GM12891 (cell line): ENCODE results near the gene ADAMTS8.

Source experiments
- DNase-seq: peaks from one replicate; pipeline ENCODE4 v3.0.0; 2011; ENCODE audit warnings: low spot score; ENCODE audit not compliant: insufficient read length
- FAIRE-seq: peaks from 2 replicates; lab custom pipeline; 2011; peaks lifted over from hg19 to GRCh38; lab: Jason Lieb, UNC
- PAX5 ChIP-seq: IDR thresholded peaks from 2 replicates; pipeline ENCODE4 v1.6.1; 2011; ENCODE audit warnings: low read length, moderate library complexity, mild to moderate bottlenecking; ENCODE audit not compliant: insufficient read depth, severe bottlenecking
- POLR2A ChIP-seq: IDR thresholded peaks from 2 replicates; pipeline ENCODE4 v1.6.1; 2011; ENCODE audit warnings: low read depth, low read length, control low read depth
- POLR2AphosphoS5 ChIP-seq: IDR thresholded peaks from 2 replicates; pipeline ENCODE4 v1.6.1; 2011; ENCODE audit warnings: low read depth, low read length, control low read depth
- POU2F2 ChIP-seq: IDR thresholded peaks from 2 replicates; pipeline ENCODE4 v1.6.1; 2011; ENCODE audit warnings: low read depth, mild to moderate bottlenecking, control low read depth, low read length, moderate library complexity
- SPI1 ChIP-seq: IDR thresholded peaks from 2 replicates; pipeline ENCODE4 v1.6.1; 2011; ENCODE audit warnings: low read depth, low read length, control low read depth
- TAF1 ChIP-seq: IDR thresholded peaks from 2 replicates; pipeline ENCODE4 v1.6.1; 2011; ENCODE audit warnings: low read depth, low read length, control low read depth

The ADAMTS8 gene

DNA sequence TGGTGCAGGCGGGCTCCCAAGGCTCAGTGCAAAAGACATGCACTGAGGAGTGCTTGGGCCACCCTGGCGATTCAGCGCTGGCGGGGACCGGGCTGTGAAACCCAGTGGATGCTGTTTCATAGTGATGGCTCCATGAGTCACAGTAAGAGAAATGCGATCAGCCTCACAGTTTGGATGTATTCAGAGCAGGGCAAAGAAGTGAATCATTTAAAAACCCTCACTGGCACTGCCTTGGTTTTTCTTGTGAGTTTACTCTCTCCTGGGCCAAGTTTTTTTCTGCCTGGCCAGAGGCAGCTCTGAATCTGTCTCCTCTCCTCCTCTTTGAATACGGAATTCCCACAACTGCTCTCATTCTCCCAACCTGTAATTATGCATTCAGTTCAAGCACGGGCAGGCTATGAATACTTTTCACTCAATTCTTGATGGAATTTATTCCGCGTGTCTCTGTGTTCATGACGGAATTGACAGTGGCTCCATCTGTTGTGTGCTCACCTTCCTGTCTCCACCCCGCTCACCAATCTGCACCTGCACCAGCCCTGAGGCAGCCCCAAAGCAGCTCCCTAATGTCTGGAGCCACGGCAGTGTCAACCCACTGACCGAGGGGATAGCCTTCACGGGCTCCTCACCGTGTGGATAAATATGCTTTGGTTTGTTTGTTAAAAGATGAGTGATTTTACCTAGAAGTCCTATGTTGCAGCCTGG lies 14.9 kb downstream of the ADAMTS8 start:
- no peak for TF ChIP-seq POU2F2
- TF ChIP-seq SPI1 = no peak
- no peak for TF ChIP-seq POLR2A
- TF ChIP-seq POLR2AphosphoS5 = no peak
- TF ChIP-seq TAF1 = no peak
- no peak for TF ChIP-seq PAX5
- FAIRE-seq (no peak), DNase-seq (no peak)

DNA sequence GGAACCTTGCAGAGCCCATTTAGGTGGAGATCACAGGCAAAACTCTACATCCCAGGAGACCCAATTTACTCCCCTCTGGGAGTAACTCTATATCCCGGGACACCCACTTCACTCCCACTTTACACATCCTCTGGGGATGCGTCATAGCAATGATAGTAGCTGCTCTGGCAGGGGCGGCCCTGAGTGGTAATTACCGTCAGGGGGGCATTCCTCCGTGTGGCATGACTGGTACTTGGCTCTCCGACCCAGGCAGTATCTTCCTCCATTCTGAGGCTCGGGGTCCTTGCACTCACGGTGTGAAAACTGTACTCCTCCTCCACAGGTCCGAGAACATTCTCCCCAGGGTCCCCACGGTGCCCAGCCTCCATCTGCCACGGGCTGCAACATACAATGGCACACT lies 17.2 kb downstream of the ADAMTS8 start:
- TF ChIP-seq SPI1 = no peak
- no peak for TF ChIP-seq POLR2AphosphoS5
- DNase-seq (no peak), FAIRE-seq (no peak)

DNA sequence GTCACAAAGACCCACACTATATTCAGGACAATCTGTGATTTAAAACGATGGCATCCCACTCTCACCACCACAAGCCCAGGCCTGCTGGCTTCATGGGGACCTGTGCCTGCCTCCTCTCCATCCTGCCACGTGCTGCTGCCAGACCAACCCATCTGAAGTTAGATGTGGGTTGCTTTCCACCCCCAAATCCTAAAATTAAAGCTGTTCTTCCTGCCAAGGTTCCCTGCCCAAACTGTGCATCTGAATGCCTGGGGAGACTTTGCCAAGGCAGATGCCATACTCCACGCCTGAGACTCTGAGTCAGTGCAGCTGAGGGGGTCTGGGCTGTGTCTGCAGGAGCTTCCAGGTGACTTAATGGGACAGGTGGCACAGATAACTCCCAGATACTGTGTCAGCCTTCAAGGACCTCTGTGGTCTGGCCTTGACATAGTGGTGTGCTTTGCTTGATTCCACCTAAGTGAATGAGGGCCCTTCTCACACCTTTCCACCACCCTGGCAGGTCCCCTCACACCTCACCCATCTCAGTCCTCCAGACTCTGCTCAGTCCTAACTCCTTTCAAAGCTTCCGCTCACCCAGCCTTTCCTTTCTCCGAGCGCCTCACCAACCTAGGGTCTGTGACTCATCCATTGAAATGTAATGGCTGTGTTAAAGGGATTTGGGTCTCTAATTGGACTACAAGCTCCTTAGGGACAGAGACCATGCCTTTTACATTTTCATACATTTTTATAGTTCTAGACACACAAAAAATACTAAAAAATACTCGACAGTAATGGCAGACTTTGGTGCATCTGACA lies 18.6 kb downstream of the ADAMTS8 start:
- no peak for FAIRE-seq
- TF ChIP-seq POLR2AphosphoS5 (no peak), SPI1 (no peak), TAF1 (no peak)
- no peak for DNase-seq

DNA sequence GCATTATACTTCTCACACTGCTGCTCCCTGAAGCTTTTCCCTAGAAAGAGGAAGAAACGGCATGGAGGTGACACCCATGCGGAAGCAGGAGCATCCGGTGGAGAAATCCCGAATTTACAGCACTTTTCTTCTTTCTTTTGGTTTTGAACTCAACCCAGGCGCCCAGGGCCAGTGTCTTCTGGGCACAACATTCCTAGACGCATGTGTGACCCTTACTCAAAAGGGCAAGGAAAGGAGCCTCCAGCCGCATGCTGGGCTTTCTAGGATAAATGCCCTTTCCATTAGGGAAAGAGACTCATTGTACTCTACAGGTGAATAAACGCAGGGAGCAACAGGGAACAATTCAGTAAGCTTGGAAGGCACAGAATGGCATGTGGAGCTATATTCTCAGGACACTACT lies 19.5 kb downstream of the ADAMTS8 start:
- FAIRE-seq (no peak), DNase-seq (no peak)
- no peak for TF ChIP-seq PAX5
- TF ChIP-seq POU2F2 = no peak
- no peak for TF ChIP-seq TAF1
- no peak for TF ChIP-seq POLR2A
- TF ChIP-seq SPI1 = no peak
- TF ChIP-seq POLR2AphosphoS5 = no peak

DNA sequence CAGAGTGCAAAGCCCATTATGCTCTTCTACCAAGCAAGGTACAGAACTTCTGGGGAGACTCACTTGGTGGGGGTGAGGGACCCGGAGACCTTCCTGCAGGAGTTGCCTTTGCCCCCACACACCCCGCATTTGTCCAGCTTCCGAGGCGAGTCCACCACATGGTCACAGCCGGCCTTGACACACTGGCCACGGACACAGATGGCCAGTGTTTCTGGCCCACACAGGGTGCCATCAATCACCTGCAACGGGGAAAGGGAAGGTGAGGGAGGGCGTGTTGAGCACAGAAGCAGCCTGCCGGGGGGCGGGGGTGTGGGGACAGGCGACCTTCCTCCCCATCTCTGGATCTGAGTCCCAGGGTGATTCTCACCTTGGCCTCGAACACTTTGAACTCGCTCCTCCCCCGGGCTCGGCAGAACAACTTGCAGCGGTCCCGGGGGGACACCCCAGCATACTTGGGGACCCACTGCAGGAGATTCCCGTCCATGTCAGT lies 20.0 kb downstream of the ADAMTS8 start:
- no peak for DNase-seq
- no peak for TF ChIP-seq TAF1
- TF ChIP-seq PAX5 = no peak
- TF ChIP-seq POU2F2 = no peak
- no peak for TF ChIP-seq POLR2AphosphoS5
- no peak for TF ChIP-seq POLR2A
- TF ChIP-seq SPI1 = no peak
- FAIRE-seq = no peak

DNA sequence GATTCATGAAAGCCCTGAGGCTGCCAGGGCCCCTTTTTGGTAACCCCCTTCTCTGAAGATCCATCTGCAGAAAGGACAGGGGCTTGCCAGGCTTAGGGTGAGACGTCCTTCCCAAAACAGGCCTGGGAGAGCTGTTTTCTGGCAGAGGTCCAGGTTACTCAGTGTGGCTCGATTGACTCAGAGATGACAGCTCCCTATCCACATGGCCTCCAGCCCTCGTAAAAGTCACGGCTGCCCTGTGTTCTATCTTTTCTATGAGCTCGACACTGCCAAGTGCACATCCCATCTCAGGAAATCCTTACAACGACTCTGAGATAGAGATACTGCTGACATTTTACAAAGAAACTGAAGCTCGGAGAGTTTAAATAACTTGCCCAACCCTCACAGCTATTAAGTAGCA lies 20.4 kb downstream of the ADAMTS8 start:
- no peak for FAIRE-seq
- no peak for TF ChIP-seq PAX5
- TF ChIP-seq TAF1 = no peak
- TF ChIP-seq POLR2AphosphoS5 = no peak
- no peak for TF ChIP-seq SPI1
- no peak for TF ChIP-seq POU2F2
- TF ChIP-seq POLR2A = no peak
- no peak for DNase-seq

DNA sequence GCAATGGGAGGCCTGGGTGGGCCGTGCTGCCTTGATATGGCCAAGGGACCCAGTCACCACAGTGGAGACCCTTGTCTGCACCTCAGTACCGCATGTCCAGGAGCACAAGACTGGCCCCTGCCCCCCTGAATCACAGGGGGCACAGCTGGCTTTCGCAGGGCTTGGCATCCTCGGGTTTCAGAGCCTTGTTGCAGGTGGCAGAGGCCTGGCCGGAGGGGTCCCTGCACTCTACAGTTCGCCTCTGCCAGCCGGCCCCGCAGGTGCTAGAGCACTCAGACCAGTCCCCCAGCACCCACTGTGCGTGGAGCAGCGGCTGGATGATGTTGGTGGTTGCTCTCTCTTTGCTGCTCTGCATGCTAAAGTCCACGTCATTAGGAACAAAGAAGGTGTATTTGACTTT lies 23.0 kb downstream of the ADAMTS8 start:
- no peak for FAIRE-seq
- TF ChIP-seq POLR2A (no peak), PAX5 (no peak), TAF1 (no peak), POU2F2 (no peak), SPI1 (no peak), POLR2AphosphoS5 (no peak)
- DNase-seq = no peak

DNA sequence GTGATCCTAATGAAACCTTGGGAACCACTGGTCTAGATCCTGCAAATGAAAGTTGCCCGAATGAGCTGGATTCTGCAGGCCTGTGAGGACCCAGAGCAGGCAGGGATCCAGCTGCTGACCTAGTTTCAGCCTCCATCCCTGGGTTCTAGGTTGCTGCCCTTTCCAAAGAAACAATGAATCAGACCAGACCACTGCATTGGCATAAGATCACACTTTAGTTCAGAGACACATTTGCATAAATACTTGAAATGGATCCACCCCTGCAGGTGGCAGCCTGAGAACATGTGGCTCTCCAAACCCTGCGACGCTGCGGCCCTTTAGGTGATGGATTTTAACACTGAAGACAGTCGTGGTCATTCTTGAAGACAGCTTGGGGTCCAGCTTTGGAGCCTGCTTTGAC lies 23.7 kb downstream of the ADAMTS8 start:
- no peak for FAIRE-seq
- TF ChIP-seq POLR2AphosphoS5 (no peak), POU2F2 (no peak), POLR2A (no peak), PAX5 (no peak), SPI1 (no peak), TAF1 (no peak)
- DNase-seq = no peak

DNA sequence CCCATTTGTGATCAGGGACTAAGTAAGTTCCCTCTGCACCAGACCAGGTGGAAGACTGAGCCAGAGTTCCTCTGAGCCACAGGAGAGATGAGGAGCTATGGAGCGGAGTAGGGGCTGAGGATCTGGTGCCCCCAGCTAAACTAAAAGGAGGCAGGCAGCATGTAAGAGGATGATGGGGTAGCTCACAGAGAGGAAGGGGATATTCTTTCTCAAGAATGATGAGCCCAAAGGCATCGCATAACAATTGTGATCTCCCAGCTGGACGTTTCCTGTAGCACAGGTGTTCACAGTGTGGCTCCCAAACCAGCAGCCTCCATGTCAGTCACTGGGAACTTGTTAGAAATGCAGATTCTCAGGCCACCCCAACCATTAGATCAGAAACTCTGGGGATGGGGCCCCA lies 24.4 kb downstream of the ADAMTS8 start:
- FAIRE-seq (no peak), DNase-seq (no peak)
- TF ChIP-seq TAF1 (no peak), POLR2AphosphoS5 (no peak), POU2F2 (no peak), PAX5 (no peak), SPI1 (no peak), POLR2A (no peak)

DNA sequence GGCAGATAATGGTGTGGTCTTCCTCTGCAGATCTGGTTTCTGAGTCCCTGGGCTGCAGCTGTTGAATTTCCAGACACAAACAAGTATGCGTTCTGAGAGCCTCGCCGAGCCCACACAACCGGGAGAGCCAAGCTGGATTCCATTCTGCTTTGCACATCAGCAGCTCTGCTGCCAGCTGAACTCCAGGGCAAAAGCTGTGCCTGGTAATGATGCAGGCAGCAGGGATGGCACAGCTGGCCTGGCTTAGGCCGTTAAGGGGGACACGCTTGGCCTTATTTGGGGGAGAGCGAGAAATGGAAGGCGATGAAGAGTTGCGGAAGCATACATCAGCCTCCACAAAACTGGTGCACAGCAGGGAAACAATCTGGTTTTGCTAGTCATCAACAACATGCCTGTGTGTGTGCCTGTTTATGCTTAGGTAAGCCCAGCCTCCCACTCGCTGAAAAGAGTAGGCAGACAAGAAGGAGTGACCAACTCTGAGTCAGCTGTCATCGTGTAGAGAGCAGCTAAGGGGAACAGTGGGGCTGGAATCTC lies 25.1 kb downstream of the ADAMTS8 start:
- FAIRE-seq = no peak
- no peak for DNase-seq
- TF ChIP-seq POLR2AphosphoS5 = no peak
- TF ChIP-seq PAX5 = no peak
- no peak for TF ChIP-seq POLR2A
- no peak for TF ChIP-seq SPI1
- no peak for TF ChIP-seq TAF1
- TF ChIP-seq POU2F2 = no peak
